SK-N-SH (cell line): Measurements from ENCODE around the gene PABPN1L. TPM values are rescaled to one million over a fixed set of nuclear protein-coding genes. Genes with fewer than 3 reads are reported as not detected.

Source experiments
- CTCF ChIA-PET: fragments of 300-600, 350-600 bp; formaldehyde crosslinking; extraction: SDS; loops from one replicate; lab custom pipeline; 2021; lab: Yijun Ruan, JAX
- POLR2A ChIA-PET: fragments of 350-600 bp; sonication (Branson Sonifier 250); formaldehyde crosslinking; extraction: SDS; loops from one replicate; lab custom pipeline; 2020; ENCODE audit warnings: antibody characterized with exemption, inconsistent platforms; lab: Yijun Ruan, JAX
- DNase-seq: peaks from one replicate; pipeline ENCODE4 v3.0.0; 2012
- H2AFZ ChIP-seq: fragments of 200-600 bp; sonication (generic); 2 replicates; pipeline ENCODE4 v1.8.1; 2016; ENCODE audit warnings: antibody characterized with exemption, mild to moderate bottlenecking, low read depth
- H3F3A ChIP-seq: fragments of 200-600 bp; sonication (generic); replicated peaks from 2 replicates; pipeline ENCODE3; 2016; ENCODE audit warnings: antibody characterized with exemption, mild to moderate bottlenecking; ENCODE audit not compliant: insufficient read depth
- H3K27ac ChIP-seq, 2 experiments: fragments of 200-500 bp in 1 of 2; fragments of 200-600 bp in 1 of 2; sonication (Bioruptor generic) in 1 of 2; sonication (generic), shearing (Covaris generic) in 1 of 2; 2 replicates each; pipeline versions ENCODE4 v1.5.1 to v1.6.1; 2014 to 2016; ENCODE audit warnings: low read depth in 2 of 2, inconsistent platforms in 1 of 2, low read length in 1 of 2, mild to moderate bottlenecking in 1 of 2, mixed read lengths in 1 of 2
- H3K27me3 ChIP-seq: fragments of 200-600 bp; sonication (generic), shearing (Covaris generic); 2 replicates; pipeline ENCODE4 v1.6.1; 2016; ENCODE audit warnings: mixed run types; ENCODE audit not compliant: insufficient read depth
- H3K36me3 ChIP-seq, 2 experiments: fragments of 200-500 bp in 1 of 2; fragments of 200-600 bp in 1 of 2; sonication (Bioruptor generic) in 1 of 2; sonication (generic) in 1 of 2; replicated peaks in 1 of 2; 2 replicates each; pipeline versions ENCODE3 to v1.5.1; 2014 to 2016; ENCODE audit warnings: low read length in 1 of 2, mild to moderate bottlenecking in 1 of 2; ENCODE audit not compliant: insufficient read depth in 2 of 2, control insufficient read depth in 1 of 2
- H3K4me1 ChIP-seq, 2 experiments: fragments of 200-500 bp in 1 of 2; fragments of 200-600 bp in 1 of 2; sonication (Bioruptor generic) in 1 of 2; sonication (generic), shearing (Covaris generic) in 1 of 2; 2 replicates each; pipeline versions ENCODE4 v1.5.1 to v1.6.1; 2014 to 2016; ENCODE audit warnings: low read depth in 1 of 2, low read length in 1 of 2, mixed run types in 1 of 2; ENCODE audit not compliant: insufficient read depth in 2 of 2, control insufficient read depth in 1 of 2
- H3K4me2 ChIP-seq: fragments of 200-600 bp; sonication (generic), shearing (Covaris generic); 2 replicates; pipeline ENCODE4 v1.6.1; 2017; ENCODE audit warnings: mixed run types
- H3K4me3 ChIP-seq, 2 experiments: fragments of 200-500 bp in 1 of 2; fragments of 200-600 bp in 1 of 2; sonication (Bioruptor generic) in 1 of 2; sonication (generic), shearing (Covaris generic) in 1 of 2; 2 replicates each; pipeline versions ENCODE4 v1.5.1 to v1.8.1; 2014 to 2016; ENCODE audit warnings: low read depth in 2 of 2, inconsistent platforms in 1 of 2, low read length in 1 of 2, mild to moderate bottlenecking in 1 of 2, mixed read lengths in 1 of 2, moderate library complexity in 1 of 2
- H3K79me2 ChIP-seq: fragments of 200-600 bp; sonication (generic); 2 replicates; pipeline ENCODE4 v1.8.1; 2017; ENCODE audit warnings: mild to moderate bottlenecking; ENCODE audit not compliant: insufficient read depth
- H3K9ac ChIP-seq: fragments of 200-600 bp; sonication (generic); 2 replicates; pipeline ENCODE4 v1.6.1; 2017; ENCODE audit warnings: mixed run types
- H3K9me2 ChIP-seq: fragments of 200-600 bp; sonication (generic); 2 replicates; pipeline ENCODE4 v1.6.1; 2017; ENCODE audit warnings: mixed run types
- H3K9me3 ChIP-seq: fragments of 200-600 bp; sonication (generic); 2 replicates; pipeline ENCODE4 v1.6.1; 2017; ENCODE audit warnings: mixed run types, mild to moderate bottlenecking, moderate library complexity
- H4K20me1 ChIP-seq: fragments of 200-600 bp; sonication (generic); 2 replicates; pipeline ENCODE4 v1.6.1; 2017; ENCODE audit warnings: mild to moderate bottlenecking, mixed run types; ENCODE audit not compliant: insufficient read depth
- ELF1 ChIP-seq: IDR thresholded peaks from 2 replicates; pipeline ENCODE4 v1.4.0; 2012
- FOSL2 ChIP-seq: IDR thresholded peaks from 2 replicates; pipeline ENCODE4 v1.4.0; 2012; ENCODE audit warnings: low read depth, mild to moderate bottlenecking, moderate library complexity, borderline replicate concordance
- FOXM1 ChIP-seq: IDR thresholded peaks from 2 replicates; pipeline ENCODE4 v1.4.0; 2012; ENCODE audit warnings: low read depth, mild to moderate bottlenecking
- GATA2 ChIP-seq: sonication (generic); formaldehyde crosslinking; IDR thresholded peaks from 2 replicates; pipeline ENCODE4 v1.5.0; 2020; ENCODE audit warnings: mild to moderate bottlenecking, missing genetic modification reagents
- JUND ChIP-seq: IDR thresholded peaks from 2 replicates; pipeline ENCODE4 v1.4.0; 2012
- MEF2A ChIP-seq: IDR thresholded peaks from 2 replicates; pipeline ENCODE4 v1.4.0; 2012; ENCODE audit warnings: low read depth, borderline replicate concordance
- NRF1 ChIP-seq: IDR thresholded peaks from 2 replicates; pipeline ENCODE4 v1.6.1; 2012; ENCODE audit warnings: low read depth, mild to moderate bottlenecking, low read length
- RAD21 ChIP-seq: IDR thresholded peaks from 2 replicates; pipeline ENCODE4 v1.6.1; 2012; ENCODE audit warnings: mild to moderate bottlenecking, low read length
- RCOR1 ChIP-seq: fragments of 150-350 bp; IDR thresholded peaks from 2 replicates; pipeline ENCODE4 v1.6.1; 2017; ENCODE audit warnings: antibody characterized with exemption, low read length
- RFX5 ChIP-seq: IDR thresholded peaks from 2 replicates; pipeline ENCODE4 v1.6.1; 2012; ENCODE audit warnings: mild to moderate bottlenecking, improper control_type of control experiment, low read length
- RXRA ChIP-seq: IDR thresholded peaks from 2 replicates; pipeline ENCODE4 v1.4.0; 2012; ENCODE audit warnings: low read depth, mild to moderate bottlenecking, borderline replicate concordance
- SIN3A ChIP-seq: IDR thresholded peaks from 2 replicates; pipeline ENCODE4 v1.6.1; 2012; ENCODE audit warnings: low read depth, mild to moderate bottlenecking, low read length, moderate library complexity, borderline replicate concordance
- TAF1 ChIP-seq: IDR thresholded peaks from 2 replicates; pipeline ENCODE4 v1.6.1; 2012; ENCODE audit warnings: low read depth, mild to moderate bottlenecking, low read length, moderate library complexity, borderline replicate concordance
- WGBS: methylation state at CpG from one replicate; pipeline ENCODE4 v1.1.6; 2017; ENCODE audit warnings: low lambda C conversion rate; 5-methylcytosine and 5-hydroxymethylcytosine counted together
- polyA plus RNA-seq, 3 experiments: library from polyadenylated mRNA; depleted of rRNA; stranded (reverse); fragments of >200 nt; gene quantifications; 2 replicates each; pipeline ENCODE4 v1.2.3, GENCODE V29; 2012
- TF ChIP-seq, protein P1 (sequence below): fragments of 150-350 bp; IDR thresholded peaks from 2 replicates; pipeline ENCODE4 v1.6.1; 2017; ENCODE audit warnings: antibody characterized with exemption, low read length, low read depth, borderline replicate concordance
- TF ChIP-seq, protein P2 (sequence below): IDR thresholded peaks from 2 replicates; pipeline ENCODE4 v1.6.1; 2012; ENCODE audit warnings: mild to moderate bottlenecking, low read depth, low read length, moderate library complexity
- TF ChIP-seq, protein P3 (sequence below): IDR thresholded peaks from 2 replicates; pipeline ENCODE4 v1.4.0; 2012; ENCODE audit warnings: low read depth
- TF ChIP-seq, protein P4 (sequence below): IDR thresholded peaks from 2 replicates; pipeline ENCODE4 v1.4.0; 2012; ENCODE audit warnings: low read depth, borderline replicate concordance

The PABPN1L gene
- polyA plus RNA-seq, 1 of the 3 experiments (the other 2 are of a cell fraction), result not detected

DNA sequence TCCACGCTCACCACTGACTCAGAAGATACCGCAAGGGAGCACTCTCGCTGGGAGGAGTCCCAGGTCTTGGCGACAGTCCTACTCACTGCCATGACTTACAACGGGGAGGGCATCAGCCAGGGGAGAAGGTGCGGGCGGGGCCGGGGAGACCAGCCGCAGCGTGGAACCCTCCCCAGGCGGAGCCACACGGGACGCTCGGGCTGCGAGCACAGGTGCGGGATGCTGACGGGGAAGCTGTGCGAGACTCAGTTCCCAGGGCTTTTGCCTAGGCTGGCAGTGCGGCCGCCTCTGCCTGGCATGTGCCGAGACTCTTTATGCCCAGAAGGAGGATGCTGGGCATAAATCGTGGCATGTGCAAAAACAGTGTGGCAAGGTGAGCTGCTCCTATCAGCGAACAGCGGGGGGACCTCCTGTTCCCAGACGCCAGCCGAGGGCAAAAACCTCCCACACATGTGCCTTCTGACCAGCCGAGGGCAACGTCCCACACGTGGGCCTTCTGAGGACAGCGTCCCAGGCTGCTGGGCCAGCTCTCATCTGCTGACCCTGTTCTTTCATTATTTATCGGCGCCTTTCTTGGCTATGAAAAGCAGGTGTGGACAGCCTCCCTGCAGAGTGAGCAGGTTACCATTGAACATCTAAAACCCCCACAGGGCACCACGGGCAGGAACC is 15.8 kb downstream of the PABPN1L start:
- no peak for DNase-seq
- Histone ChIP-seq H3K36me3 (peaks cover 0 to 7% of the 10 kb centered on the region in 2 experiments), H3F3A (peaks cover 8% of the 10 kb centered on the region), H3K79me2 (peaks cover 6% of the 10 kb centered on the region), H3K27ac (no peak overlapping the region), H3K4me1 (peaks cover 0 to 2% of the 10 kb centered on the region in 2 experiments; a peak in 1 of 4 replicates), H3K9me2 (no peaks in the 10 kb centered on the region), H3K27me3 (no peaks in the 10 kb centered on the region), H3K9me3 (no peaks in the 10 kb centered on the region), H3K9ac (no peak overlapping the region), H3K4me3 (no peak overlapping the region), H4K20me1 (0 out of 2 replicates have a peak, but pooled peaks cover 5% of the 10 kb centered on the region), H3K4me2 (no peak overlapping the region), H2AFZ (no peak overlapping the region)
- no peak for TF ChIP-seq MEF2A
- TF ChIP-seq RXRA, result no peak
- no peak for TF ChIP-seq RCOR1
- TF ChIP-seq, protein P1, sequence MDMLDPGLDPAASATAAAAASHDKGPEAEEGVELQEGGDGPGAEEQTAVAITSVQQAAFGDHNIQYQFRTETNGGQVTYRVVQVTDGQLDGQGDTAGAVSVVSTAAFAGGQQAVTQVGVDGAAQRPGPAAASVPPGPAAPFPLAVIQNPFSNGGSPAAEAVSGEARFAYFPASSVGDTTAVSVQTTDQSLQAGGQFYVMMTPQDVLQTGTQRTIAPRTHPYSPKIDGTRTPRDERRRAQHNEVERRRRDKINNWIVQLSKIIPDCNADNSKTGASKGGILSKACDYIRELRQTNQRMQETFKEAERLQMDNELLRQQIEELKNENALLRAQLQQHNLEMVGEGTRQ, result no peak
- TF ChIP-seq, protein P2, sequence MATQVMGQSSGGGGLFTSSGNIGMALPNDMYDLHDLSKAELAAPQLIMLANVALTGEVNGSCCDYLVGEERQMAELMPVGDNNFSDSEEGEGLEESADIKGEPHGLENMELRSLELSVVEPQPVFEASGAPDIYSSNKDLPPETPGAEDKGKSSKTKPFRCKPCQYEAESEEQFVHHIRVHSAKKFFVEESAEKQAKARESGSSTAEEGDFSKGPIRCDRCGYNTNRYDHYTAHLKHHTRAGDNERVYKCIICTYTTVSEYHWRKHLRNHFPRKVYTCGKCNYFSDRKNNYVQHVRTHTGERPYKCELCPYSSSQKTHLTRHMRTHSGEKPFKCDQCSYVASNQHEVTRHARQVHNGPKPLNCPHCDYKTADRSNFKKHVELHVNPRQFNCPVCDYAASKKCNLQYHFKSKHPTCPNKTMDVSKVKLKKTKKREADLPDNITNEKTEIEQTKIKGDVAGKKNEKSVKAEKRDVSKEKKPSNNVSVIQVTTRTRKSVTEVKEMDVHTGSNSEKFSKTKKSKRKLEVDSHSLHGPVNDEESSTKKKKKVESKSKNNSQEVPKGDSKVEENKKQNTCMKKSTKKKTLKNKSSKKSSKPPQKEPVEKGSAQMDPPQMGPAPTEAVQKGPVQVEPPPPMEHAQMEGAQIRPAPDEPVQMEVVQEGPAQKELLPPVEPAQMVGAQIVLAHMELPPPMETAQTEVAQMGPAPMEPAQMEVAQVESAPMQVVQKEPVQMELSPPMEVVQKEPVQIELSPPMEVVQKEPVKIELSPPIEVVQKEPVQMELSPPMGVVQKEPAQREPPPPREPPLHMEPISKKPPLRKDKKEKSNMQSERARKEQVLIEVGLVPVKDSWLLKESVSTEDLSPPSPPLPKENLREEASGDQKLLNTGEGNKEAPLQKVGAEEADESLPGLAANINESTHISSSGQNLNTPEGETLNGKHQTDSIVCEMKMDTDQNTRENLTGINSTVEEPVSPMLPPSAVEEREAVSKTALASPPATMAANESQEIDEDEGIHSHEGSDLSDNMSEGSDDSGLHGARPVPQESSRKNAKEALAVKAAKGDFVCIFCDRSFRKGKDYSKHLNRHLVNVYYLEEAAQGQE, result no peak
- TF ChIP-seq RFX5, result no peak
- no peak for TF ChIP-seq ELF1
- TF ChIP-seq, protein P3, sequence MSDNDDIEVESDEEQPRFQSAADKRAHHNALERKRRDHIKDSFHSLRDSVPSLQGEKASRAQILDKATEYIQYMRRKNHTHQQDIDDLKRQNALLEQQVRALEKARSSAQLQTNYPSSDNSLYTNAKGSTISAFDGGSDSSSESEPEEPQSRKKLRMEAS, result no peak
- TF ChIP-seq FOSL2, result no peak
- no peak for TF ChIP-seq SIN3A
- TF ChIP-seq GATA2, result no peak
- CTCF ChIA-PET, result interaction anchor here (0.9 to 1.2 kb wide), 2 partner anchors 15 to 35 kb away, joined by 3 read pairs; no protein-coding TSS in a partner anchor
- 89% methylated on average over 10 of the region's 33 CpGs for WGBS
- POLR2A ChIA-PET, result no interaction called here

DNA sequence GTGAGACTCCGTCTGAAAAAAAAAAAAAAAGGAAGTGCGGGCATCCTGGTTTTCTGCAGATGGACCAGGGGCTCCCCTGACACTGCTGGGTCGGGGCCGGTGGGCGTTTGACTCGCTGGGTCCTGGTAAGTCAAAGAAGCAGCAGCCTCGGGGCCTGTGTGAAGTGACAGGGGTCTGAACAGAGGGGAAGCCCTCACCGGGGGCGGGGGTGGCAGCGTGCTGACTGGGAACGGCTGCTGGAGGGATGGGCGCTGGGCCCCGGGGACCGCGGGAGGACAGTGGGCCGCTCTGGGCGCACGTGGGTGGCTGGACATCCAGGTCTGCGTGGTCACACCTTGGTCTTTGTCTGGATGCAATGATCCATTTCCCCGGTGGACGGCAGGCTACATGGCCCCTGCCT is 17.9 kb downstream of the PABPN1L start:
- Histone ChIP-seq H3K4me1 (no peaks in the 10 kb centered on the region), H3K9me3 (no peaks in the 10 kb centered on the region), H2AFZ (no peak overlapping the region), H3K36me3 (peaks cover 0 to 3% of the 10 kb centered on the region in 2 experiments), H3K4me3 (no peak overlapping the region), H3K27ac (no peak overlapping the region), H3F3A (no peaks in the 10 kb centered on the region), H3K9ac (no peak overlapping the region), H3K4me2 (no peak overlapping the region), H3K27me3 (no peaks in the 10 kb centered on the region), H3K79me2 (no peaks in the 10 kb centered on the region), H4K20me1 (0 out of 2 replicates have a peak, but pooled peaks cover 3% of the 10 kb centered on the region), H3K9me2 (no peaks in the 10 kb centered on the region)
- TF ChIP-seq RCOR1 (no peak), JUND (no peak), GATA2 (no peak), ELF1 (no peak), FOXM1 (no peak), NRF1 (no peak), TAF1 (no peak), RAD21 (no peak)
- TF ChIP-seq, protein P4, sequence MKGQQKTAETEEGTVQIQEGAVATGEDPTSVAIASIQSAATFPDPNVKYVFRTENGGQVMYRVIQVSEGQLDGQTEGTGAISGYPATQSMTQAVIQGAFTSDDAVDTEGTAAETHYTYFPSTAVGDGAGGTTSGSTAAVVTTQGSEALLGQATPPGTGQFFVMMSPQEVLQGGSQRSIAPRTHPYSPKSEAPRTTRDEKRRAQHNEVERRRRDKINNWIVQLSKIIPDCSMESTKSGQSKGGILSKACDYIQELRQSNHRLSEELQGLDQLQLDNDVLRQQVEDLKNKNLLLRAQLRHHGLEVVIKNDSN, result no peak
- 92% methylated on average over 6 of the region's 21 CpGs for WGBS
- CTCF ChIA-PET, result interaction anchor here (0.7 to 1.4 kb wide), 3 partner anchors 10 to 205 kb away, joined by 3 to 7 read pairs (median 3); no protein-coding TSS in a partner anchor
- no peak for DNase-seq
- POLR2A ChIA-PET, result no interaction called here
